ENCODE data around the gene TRIM44.

DNA sequence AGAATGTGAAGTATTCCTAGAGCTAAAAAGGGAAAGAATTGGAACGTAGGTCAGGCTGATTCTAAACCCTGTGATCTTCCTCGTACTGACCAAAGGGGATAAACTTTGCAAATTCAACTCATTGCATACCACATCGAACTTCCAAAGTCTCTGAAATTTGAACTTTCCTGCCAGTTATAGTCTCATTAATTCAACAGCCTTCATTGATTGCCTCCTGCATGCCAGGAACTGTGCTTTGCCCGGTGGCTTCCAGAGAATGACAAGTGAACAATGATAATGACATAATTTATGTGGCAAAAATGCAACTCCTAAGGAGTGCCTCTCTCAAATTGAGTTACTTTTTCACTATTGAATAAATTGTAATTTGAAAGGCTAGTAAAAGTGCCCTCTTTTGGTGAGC, 173.6 kb downstream of the TRIM44 start:
- TF ChIP-seq, protein P1, sequence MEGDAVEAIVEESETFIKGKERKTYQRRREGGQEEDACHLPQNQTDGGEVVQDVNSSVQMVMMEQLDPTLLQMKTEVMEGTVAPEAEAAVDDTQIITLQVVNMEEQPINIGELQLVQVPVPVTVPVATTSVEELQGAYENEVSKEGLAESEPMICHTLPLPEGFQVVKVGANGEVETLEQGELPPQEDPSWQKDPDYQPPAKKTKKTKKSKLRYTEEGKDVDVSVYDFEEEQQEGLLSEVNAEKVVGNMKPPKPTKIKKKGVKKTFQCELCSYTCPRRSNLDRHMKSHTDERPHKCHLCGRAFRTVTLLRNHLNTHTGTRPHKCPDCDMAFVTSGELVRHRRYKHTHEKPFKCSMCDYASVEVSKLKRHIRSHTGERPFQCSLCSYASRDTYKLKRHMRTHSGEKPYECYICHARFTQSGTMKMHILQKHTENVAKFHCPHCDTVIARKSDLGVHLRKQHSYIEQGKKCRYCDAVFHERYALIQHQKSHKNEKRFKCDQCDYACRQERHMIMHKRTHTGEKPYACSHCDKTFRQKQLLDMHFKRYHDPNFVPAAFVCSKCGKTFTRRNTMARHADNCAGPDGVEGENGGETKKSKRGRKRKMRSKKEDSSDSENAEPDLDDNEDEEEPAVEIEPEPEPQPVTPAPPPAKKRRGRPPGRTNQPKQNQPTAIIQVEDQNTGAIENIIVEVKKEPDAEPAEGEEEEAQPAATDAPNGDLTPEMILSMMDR (IDR thresholded peaks at IDR 0.05; ENCODE audit: low read length) = no peak
- TF ChIP-seq EZH2 (IDR thresholded peaks at IDR 0.05; ENCODE audit: borderline replicate concordance, low read length) = no peak

All from OCI-LY1 (cell line).